ENCODE data around the gene ADGRA3. TPM values are rescaled to one million over a fixed set of nuclear protein-coding genes. Genes with fewer than 3 reads are reported as not detected.
A peak's percentile ranks its signal among the peaks of the same experiment; 100 is the strongest.

Gene ADGRA3
- total RNA-seq, 2 donors from 2014 or later, result 27.8 to 28.3 TPM

- DNase-seq (ENCODE audit: low spot score), result no peak
- Histone ChIP-seq H3K27me3 (no peaks in the 10 kb centered on the region), H3K4me1 (no peaks in the 10 kb centered on the region), H3K9me3 (no peaks in the 10 kb centered on the region), H3K27ac (no peak overlapping the region), H3K36me3 (no peaks in the 10 kb centered on the region), H3K4me3 (no peak overlapping the region)
- no peak for TF ChIP-seq CTCF (IDR thresholded peaks at IDR 0.05)
These were observed 5.4 kb upstream of the ADGRA3 start for GRCh38 chr4:22521240-22521639.

GRCh38 chr4:22515145-22515887 lies 550 bp downstream of the ADGRA3 start:
- Histone ChIP-seq H3K36me3 (no peaks in the 10 kb centered on the region), H3K27ac (peak overlapping the region; percentile 81 to 88), H3K9me3 (no peaks in the 10 kb centered on the region), H3K27me3 (no peaks in the 10 kb centered on the region), H3K4me1 (peaks cover 0 to 12% of the 10 kb centered on the region in 2 donors), H3K4me3 (peak overlapping the region; percentile 45 to 59)
- peak; percentile 60 for DNase-seq (ENCODE audit: low spot score)
- peak in 1 of 2 donors; percentile 57 for TF ChIP-seq CTCF (IDR thresholded peaks at IDR 0.05)

GRCh38 chr4:22514481-22514880 lies 1.4 kb downstream of the ADGRA3 start:
- H3K4me1 ChIP-seq, result peaks cover 0 to 12% of the 10 kb centered on the region in 2 donors
- no peaks in the 10 kb centered on the region for H3K36me3 ChIP-seq
- no peaks in the 10 kb centered on the region for H3K27me3 ChIP-seq
- peak overlapping the region; percentile 69 to 80 for H3K27ac ChIP-seq
- peak overlapping the region; percentile 45 to 59 for H3K4me3 ChIP-seq
- H3K9me3 ChIP-seq, result no peaks in the 10 kb centered on the region
- no peak for TF ChIP-seq CTCF (IDR thresholded peaks at IDR 0.05)
- no peak for DNase-seq (ENCODE audit: low spot score)

- TF ChIP-seq CTCF (IDR thresholded peaks at IDR 0.05), result no peak
- peak overlapping the region in 1 of 2 donors; percentile 80 for H3K27ac ChIP-seq
- H3K4me1 ChIP-seq, result peaks cover 0 to 12% of the 10 kb centered on the region in 2 donors
- no peak for DNase-seq (ENCODE audit: low spot score)
- peak overlapping the region in 1 of 2 donors; percentile 59 for H3K4me3 ChIP-seq
- no peaks in the 10 kb centered on the region for H3K27me3 ChIP-seq
- H3K36me3 ChIP-seq, result no peaks in the 10 kb centered on the region
- H3K9me3 ChIP-seq, result no peaks in the 10 kb centered on the region
These were observed 1.9 kb downstream of the ADGRA3 start for GRCh38 chr4:22514001-22514400.

- H3K27me3 ChIP-seq, result no peaks in the 10 kb centered on the region
These were observed 3.6 kb downstream of the ADGRA3 start for GRCh38 chr4:22512306-22512705.

More at GRCh38 chr4:22512306-22512705, 3.6 kb downstream of the ADGRA3 start:
- Histone ChIP-seq H3K4me3 (no peak overlapping the region), H3K27ac (no peak overlapping the region), H3K4me1 (peaks cover 0 to 12% of the 10 kb centered on the region in 2 donors), H3K36me3 (no peaks in the 10 kb centered on the region), H3K9me3 (no peaks in the 10 kb centered on the region)
- DNase-seq (ENCODE audit: low spot score), result no peak
- no peak for TF ChIP-seq CTCF (IDR thresholded peaks at IDR 0.05)

Data from right atrium auricular region (tissue), 2 donors.